Liver (tissue), 9 donors: ENCODE results near the gene SELENOI. TPM values are rescaled to one million over a fixed set of nuclear protein-coding genes. Genes with fewer than 3 reads are reported as not detected.

ENCODE experiments used
- DNase-seq: peaks from one replicate; pipeline ENCODE4 v3.0.0-alpha.2; 2017; ENCODE audit warnings: low spot score
- H3K27ac ChIP-seq, 2 donors: one replicate each; pipeline ENCODE4 v1.7.0; 2013; ENCODE audit warnings: inconsistent platforms in 2 of 2, low read length in 2 of 2, control low read depth in 1 of 2, low read depth in 1 of 2, mild to moderate bottlenecking in 1 of 2
- H3K27me3 ChIP-seq, 4 donors: one replicate each; pipeline versions ENCODE4 v1.6.1 to v1.7.0; 2013; ENCODE audit warnings: low read length in 3 of 4, inconsistent platforms in 1 of 4, mild to moderate bottlenecking in 1 of 4, moderate library complexity in 1 of 4; ENCODE audit not compliant: control insufficient read depth in 4 of 4, insufficient read depth in 4 of 4
- H3K36me3 ChIP-seq, 4 donors: one replicate each; pipeline versions ENCODE4 v1.6.1 to v1.7.0; 2013; ENCODE audit warnings: low read length in 3 of 4, mild to moderate bottlenecking in 3 of 4, low read depth in 1 of 4, moderate library complexity in 1 of 4; ENCODE audit not compliant: control insufficient read depth in 4 of 4, insufficient read depth in 3 of 4
- H3K4me1 ChIP-seq, 4 donors: one replicate each; pipeline versions ENCODE4 v1.6.1 to v1.7.0; 2013; ENCODE audit warnings: low read length in 3 of 4, mild to moderate bottlenecking in 3 of 4, moderate library complexity in 1 of 4; ENCODE audit not compliant: control insufficient read depth in 4 of 4, insufficient read depth in 4 of 4
- H3K4me3 ChIP-seq, 3 donors: one replicate each; pipeline versions ENCODE4 v1.6.1 to v1.7.0; 2013; ENCODE audit warnings: low read length in 3 of 3, control low read depth in 1 of 3, low read depth in 1 of 3, mild to moderate bottlenecking in 1 of 3
- H3K9ac ChIP-seq, 2 donors: one replicate each; pipeline ENCODE4 v1.7.0; 2013; ENCODE audit warnings: low read length in 2 of 2, mild to moderate bottlenecking in 2 of 2, moderate library complexity in 2 of 2, control low read depth in 1 of 2, low read depth in 1 of 2
- H3K9me3 ChIP-seq, 4 donors: one replicate each; pipeline versions ENCODE4 v1.6.1 to v1.7.0; 2013; ENCODE audit warnings: low read length in 3 of 4; ENCODE audit not compliant: control insufficient read depth in 4 of 4
- ATF3 ChIP-seq: IDR thresholded peaks from 2 replicates; pipeline ENCODE4 v1.6.1; 2016; ENCODE audit warnings: antibody characterized with exemption
- CTCF ChIP-seq: fragments of 150-350 bp; IDR thresholded peaks from 2 replicates; pipeline ENCODE4 v1.5.1; 2017; ENCODE audit warnings: improper control_type of control experiment, low read depth, low read length; ENCODE audit not compliant: missing input control
- EGR1 ChIP-seq, 2 donors: IDR thresholded peaks; 2 replicates each; pipeline ENCODE4 v1.6.1; 2016 to 2018; ENCODE audit warnings: antibody characterized with exemption in 2 of 2, low read depth in 2 of 2
- FOXA2 ChIP-seq: IDR thresholded peaks from 2 replicates; pipeline ENCODE4 v1.6.1; 2016; ENCODE audit warnings: antibody characterized with exemption
- GABPA ChIP-seq, 2 donors: IDR thresholded peaks in 1 of 2; conservative IDR thresholded peaks in 1 of 2; 2 replicates each; pipeline ENCODE4 v1.6.1; 2016; ENCODE audit warnings: antibody characterized with exemption in 2 of 2, mild to moderate bottlenecking in 1 of 2, moderate library complexity in 1 of 2
- HNF4G ChIP-seq: IDR thresholded peaks from 2 replicates; pipeline ENCODE4 v1.6.1; 2016; ENCODE audit warnings: antibody characterized with exemption
- JUND ChIP-seq, 2 donors: IDR thresholded peaks; 2 replicates each; pipeline ENCODE4 v1.6.1; 2016; ENCODE audit warnings: antibody characterized with exemption in 2 of 2
- MAX ChIP-seq: IDR thresholded peaks from 2 replicates; pipeline ENCODE4 v1.6.1; 2016; ENCODE audit warnings: antibody characterized with exemption
- RAD21 ChIP-seq, 2 donors: IDR thresholded peaks; 2 replicates each; pipeline ENCODE4 v1.6.1; 2016; ENCODE audit warnings: antibody characterized with exemption in 2 of 2, mild to moderate bottlenecking in 2 of 2
- REST ChIP-seq: IDR thresholded peaks from 2 replicates; pipeline ENCODE4 v1.6.1; 2016; ENCODE audit warnings: antibody characterized with exemption, mild to moderate bottlenecking
- SP1 ChIP-seq: IDR thresholded peaks from 2 replicates; pipeline ENCODE4 v1.6.1; 2018; ENCODE audit warnings: antibody characterized with exemption, mild to moderate bottlenecking
- TAF1 ChIP-seq: conservative IDR thresholded peaks from 2 replicates; pipeline ENCODE4 v1.6.1; 2016; ENCODE audit warnings: antibody characterized with exemption, mild to moderate bottlenecking
- YY1 ChIP-seq: IDR thresholded peaks from 2 replicates; pipeline ENCODE4 v1.6.1; 2016; ENCODE audit warnings: antibody characterized with exemption, mild to moderate bottlenecking
- ZBTB33 ChIP-seq: IDR thresholded peaks from 2 replicates; pipeline ENCODE4 v1.6.1; 2016; ENCODE audit warnings: antibody characterized with exemption
- WGBS: extraction: QIAGEN DNeasy Blood & Tissue Kit; methylation state at CpG from one replicate; pipeline ENCODE4 v1.1.7; 2013; 5-methylcytosine and 5-hydroxymethylcytosine counted together
- polyA plus RNA-seq, 2 donors: library from polyadenylated mRNA; stranded (reverse) in 1 of 2; unstranded in 1 of 2; fragments of 200-250 nt in 1 of 2; fragments of >200 nt in 1 of 2; fragmentation: Nextera tagmentation in 1 of 2; extraction: Ambion mirVana in 1 of 2; gene quantifications; one replicate each; pipeline versions ENCODE4 v1.2.1 to v1.2.3, GENCODE V29; 2013 to 2015
- total RNA-seq, 2 donors: library from RNA; depleted of rRNA; stranded (reverse); fragments of >200 nt; gene quantifications; one replicate each; pipeline ENCODE4 v1.2.3, GENCODE V29; 2014
- donor health status: healthy.
- donor health status: healthy.
- donor health status: healthy.
- donor health status: healthy.
- donor health status: healthy.

The SELENOI gene
- total and polyA plus RNA-seq, 4 donors, result 6.2 to 55.9 (median 17.5) TPM

- Histone ChIP-seq H3K36me3 (no peaks in the 10 kb centered on the region), H3K9ac (no peak overlapping the region), H3K9me3 (no peaks in the 10 kb centered on the region), H3K27me3 (no peaks in the 10 kb centered on the region), H3K27ac (no peak overlapping the region), H3K4me3 (no peak overlapping the region), H3K4me1 (no peaks in the 10 kb centered on the region)
- peak in 1 of 2 donors; percentile 42 for TF ChIP-seq RAD21 (IDR thresholded peaks at IDR 0.05)
- TF ChIP-seq GABPA (IDR thresholded peaks at IDR 0.05 in 1 of 2, conservative IDR thresholded peaks at IDR 0.05 in 1 of 2), result no peak
- WGBS, result 78% methylated on average over 2 of the region's 2 CpGs
- no peak for DNase-seq
Measured at GRCh38 chr2:26316041-26316440, 29.9 kb upstream of the SELENOI start.

GRCh38 chr2:26316845-26317244 lies 29.1 kb upstream of the SELENOI start:
- Histone ChIP-seq H3K4me3 (no peak overlapping the region), H3K9me3 (no peaks in the 10 kb centered on the region), H3K9ac (no peak overlapping the region), H3K27ac (no peak overlapping the region), H3K27me3 (no peaks in the 10 kb centered on the region), H3K4me1 (no peaks in the 10 kb centered on the region), H3K36me3 (no peaks in the 10 kb centered on the region)
- no peak for DNase-seq
- no peak for TF ChIP-seq REST
- WGBS, result 95% methylated on average over 6 of the region's 6 CpGs

- H3K9me3 ChIP-seq, result no peaks in the 10 kb centered on the region
- no peak for DNase-seq
- 92% methylated on average over 8 of the region's 8 CpGs for WGBS
- no peaks in the 10 kb centered on the region for H3K36me3 ChIP-seq
- no peak for TF ChIP-seq HNF4G
- no peak for TF ChIP-seq EGR1 (IDR thresholded peaks at IDR 0.05; ENCODE audit: low read depth in 2 of 2)
- TF ChIP-seq YY1, result no peak
- no peak for TF ChIP-seq MAX
- TF ChIP-seq ATF3, result no peak
- no peak for TF ChIP-seq GABPA (IDR thresholded peaks at IDR 0.05 in 1 of 2, conservative IDR thresholded peaks at IDR 0.05 in 1 of 2)
- no peak for TF ChIP-seq ZBTB33
- TF ChIP-seq REST, result no peak
- TF ChIP-seq JUND (IDR thresholded peaks at IDR 0.05), result no peak
- no peak for TF ChIP-seq CTCF
- no peak for TF ChIP-seq RAD21 (IDR thresholded peaks at IDR 0.05)
- no peak for TF ChIP-seq SP1
- no peak for TF ChIP-seq FOXA2
- no peak for TF ChIP-seq TAF1
- H3K9ac ChIP-seq, result no peak overlapping the region
- H3K27me3 ChIP-seq, result no peaks in the 10 kb centered on the region
- no peaks in the 10 kb centered on the region for H3K4me1 ChIP-seq
- H3K4me3 ChIP-seq, result no peak overlapping the region
- H3K27ac ChIP-seq, result no peak overlapping the region
Measured at GRCh38 chr2:26317377-26318105, 28.4 kb upstream of the SELENOI start.
